WTC11 (cell line): ENCODE data around the gene NFATC2IP.

ENCODE experiments used
- ATF1 ChIP-seq: sonication (generic); formaldehyde crosslinking; IDR thresholded peaks from 2 replicates; pipeline ENCODE4 v1.8.1; 2023; ENCODE audit warnings: mild to moderate bottlenecking, moderate library complexity, missing genetic modification reagents
- CTCF ChIP-seq: fragments of 200-600 bp; IDR thresholded peaks from 2 replicates; pipeline ENCODE4 v1.8.0; 2022; ENCODE audit warnings: antibody characterized with exemption
- ESRRA ChIP-seq: sonication (generic); formaldehyde crosslinking; IDR thresholded peaks from 2 replicates; pipeline ENCODE4 v1.8.1; 2022; ENCODE audit warnings: mild to moderate bottlenecking, missing genetic modification reagents, borderline replicate concordance
- JAZF1 ChIP-seq: fragments of 250-450 bp; sonication (Bioruptor Pico); IDR thresholded peaks from 2 replicates; pipeline ENCODE4 v1.9.0; 2021; ENCODE audit warnings: moderate library complexity, mild to moderate bottlenecking, inconsistent platforms
- MYBL2 ChIP-seq: sonication (generic); formaldehyde crosslinking; IDR thresholded peaks from 2 replicates; pipeline ENCODE4 v1.8.1; 2023; ENCODE audit warnings: mild to moderate bottlenecking, moderate library complexity, missing genetic modification reagents
- NR1H2 ChIP-seq: sonication (generic); formaldehyde crosslinking; IDR thresholded peaks from 2 replicates; pipeline ENCODE4 v1.9.0; 2021; ENCODE audit warnings: mild to moderate bottlenecking, moderate library complexity, missing genetic modification reagents
- USF1 ChIP-seq: sonication (generic); formaldehyde crosslinking; IDR thresholded peaks from 2 replicates; pipeline ENCODE4 v1.8.0; 2022; ENCODE audit warnings: mild to moderate bottlenecking, missing genetic modification reagents
- USF2 ChIP-seq: sonication (generic); formaldehyde crosslinking; IDR thresholded peaks from 2 replicates; pipeline ENCODE4 v1.8.1; 2023; ENCODE audit warnings: mild to moderate bottlenecking, missing genetic modification reagents, moderate library complexity
- ZNF416 ChIP-seq: fragments of 250-450 bp; sonication (Bioruptor Pico); IDR thresholded peaks from 2 replicates; pipeline ENCODE4 v1.9.0; 2021; ENCODE audit warnings: mild to moderate bottlenecking, inconsistent platforms

GRCh38 chr16:28925386-28926228, 25.1 kb upstream of the NFATC2IP start:
- TF ChIP-seq CTCF = no peak
- no peak for TF ChIP-seq ZNF416 (CRISPR knock-in tag)
- TF ChIP-seq USF1 (CRISPR knock-in tag) = no peak
- no peak for TF ChIP-seq MYBL2
- no peak for TF ChIP-seq NR1H2
- TF ChIP-seq USF2 (CRISPR knock-in tag) = no peak
- TF ChIP-seq JAZF1 (CRISPR knock-in tag) = no peak
- TF ChIP-seq ATF1 (CRISPR knock-in tag) = no peak
- peak; percentile 29; the same call in 1 of the 2 replicates for TF ChIP-seq ESRRA (CRISPR knock-in tag)
